ENCODE data around the gene AGAP9.
"Not testable (repeated sequence)": the region's sequence is repeated elsewhere in the genome, so short reads cannot be mapped to it uniquely, and the experiment has no call there.

Gene AGAP9

GRCh38 chr10:47484786-47485185, 38.7 kb downstream of the AGAP9 start:
- not testable (repeated sequence) for H3K9ac ChIP-seq (ENCODE audit: low read length); H3K4me3 ChIP-seq (ENCODE audit: low read depth, low read length); H3K27me3 ChIP-seq (ENCODE audit: control insufficient read depth, insufficient read depth, low read length); H3K4me1 ChIP-seq (ENCODE audit: control insufficient read depth, insufficient read depth, low read length); H3K27ac ChIP-seq (ENCODE audit: low read depth, low read length); H3K9me3 ChIP-seq (ENCODE audit: control insufficient read depth, insufficient read depth, low read depth, low read length); H3K36me3 ChIP-seq (ENCODE audit: control insufficient read depth, insufficient read depth, low read length)

DNA sequence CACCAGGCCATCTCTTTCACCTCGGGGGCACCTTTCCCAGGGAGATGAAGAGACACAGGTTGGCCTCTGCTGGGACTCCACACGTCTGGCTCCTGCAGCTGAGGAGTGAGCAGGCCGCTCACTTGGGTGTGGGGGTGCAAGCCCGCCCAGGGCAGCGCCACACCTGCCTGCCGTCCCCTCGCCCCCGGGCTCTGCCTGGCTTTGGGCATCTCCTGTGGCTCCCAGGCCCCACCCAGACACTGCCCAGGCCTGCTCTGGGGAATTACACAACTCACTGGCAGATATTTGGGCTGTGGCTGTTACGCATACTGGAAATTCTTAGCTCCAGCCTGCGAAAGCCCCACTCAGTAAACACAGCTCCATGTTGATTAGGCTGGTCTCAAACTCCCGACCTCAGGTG, 39.5 kb downstream of the AGAP9 start, which contains the start of gene ANXA8:
ANXA8 (minus strand) TSS at position 193 of the 400 bp plus-strand sequence; CDS start at position 11, 182 bp downstream.
- H3K9ac ChIP-seq (ENCODE audit: low read length); H3K27ac ChIP-seq (ENCODE audit: low read depth, low read length); H3K4me1 ChIP-seq (ENCODE audit: control insufficient read depth, insufficient read depth, low read length); H3K9me3 ChIP-seq (ENCODE audit: control insufficient read depth, insufficient read depth, low read depth, low read length); H3K27me3 ChIP-seq (ENCODE audit: control insufficient read depth, insufficient read depth, low read length); H3K36me3 ChIP-seq (ENCODE audit: control insufficient read depth, insufficient read depth, low read length); H3K4me3 ChIP-seq (ENCODE audit: low read depth, low read length): not testable (repeated sequence)

- not testable (repeated sequence) for H3K9ac ChIP-seq (ENCODE audit: low read length); H3K27me3 ChIP-seq (ENCODE audit: control insufficient read depth, insufficient read depth, low read length); H3K9me3 ChIP-seq (ENCODE audit: control insufficient read depth, insufficient read depth, low read depth, low read length); H3K4me3 ChIP-seq (ENCODE audit: low read depth, low read length); H3K27ac ChIP-seq (ENCODE audit: low read depth, low read length); H3K4me1 ChIP-seq (ENCODE audit: control insufficient read depth, insufficient read depth, low read length); H3K36me3 ChIP-seq (ENCODE audit: control insufficient read depth, insufficient read depth, low read length)
These were observed 41.1 kb downstream of the AGAP9 start for GRCh38 chr10:47482367-47482766.

DNA sequence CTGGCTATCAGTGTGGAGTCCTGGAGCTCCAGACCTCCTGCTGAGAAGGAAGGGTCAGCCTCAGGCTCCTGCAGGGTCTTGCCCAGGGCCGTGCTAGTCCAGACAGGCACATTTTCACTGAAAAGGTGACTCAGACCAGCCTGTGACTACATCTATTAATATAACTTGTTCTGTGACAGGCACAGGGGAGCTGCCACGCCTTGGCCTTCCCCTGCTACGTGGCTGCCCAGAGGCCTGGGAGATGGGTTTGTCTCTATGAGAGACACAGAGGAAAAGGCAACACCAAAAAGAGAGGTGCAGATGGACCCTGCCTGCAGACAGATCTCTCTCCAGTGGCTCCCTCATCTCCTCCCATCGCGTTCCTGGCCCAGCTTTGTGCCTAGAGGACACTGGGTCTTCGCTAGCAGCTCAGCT, 41.7 kb downstream of the AGAP9 start:
- H3K36me3 ChIP-seq (ENCODE audit: control insufficient read depth, insufficient read depth, low read length); H3K4me3 ChIP-seq (ENCODE audit: low read depth, low read length); H3K27ac ChIP-seq (ENCODE audit: low read depth, low read length); H3K4me1 ChIP-seq (ENCODE audit: control insufficient read depth, insufficient read depth, low read length); H3K9me3 ChIP-seq (ENCODE audit: control insufficient read depth, insufficient read depth, low read depth, low read length); H3K27me3 ChIP-seq (ENCODE audit: control insufficient read depth, insufficient read depth, low read length); H3K9ac ChIP-seq (ENCODE audit: low read length): not testable (repeated sequence)

GRCh38 chr10:47481182-47481766, 42.2 kb downstream of the AGAP9 start:
- not testable (repeated sequence) for H3K27me3 ChIP-seq (ENCODE audit: control insufficient read depth, insufficient read depth, low read length); H3K36me3 ChIP-seq (ENCODE audit: control insufficient read depth, insufficient read depth, low read length); H3K9ac ChIP-seq (ENCODE audit: low read length); H3K4me1 ChIP-seq (ENCODE audit: control insufficient read depth, insufficient read depth, low read length); H3K27ac ChIP-seq (ENCODE audit: low read depth, low read length); H3K9me3 ChIP-seq (ENCODE audit: control insufficient read depth, insufficient read depth, low read depth, low read length); H3K4me3 ChIP-seq (ENCODE audit: low read depth, low read length)

DNA sequence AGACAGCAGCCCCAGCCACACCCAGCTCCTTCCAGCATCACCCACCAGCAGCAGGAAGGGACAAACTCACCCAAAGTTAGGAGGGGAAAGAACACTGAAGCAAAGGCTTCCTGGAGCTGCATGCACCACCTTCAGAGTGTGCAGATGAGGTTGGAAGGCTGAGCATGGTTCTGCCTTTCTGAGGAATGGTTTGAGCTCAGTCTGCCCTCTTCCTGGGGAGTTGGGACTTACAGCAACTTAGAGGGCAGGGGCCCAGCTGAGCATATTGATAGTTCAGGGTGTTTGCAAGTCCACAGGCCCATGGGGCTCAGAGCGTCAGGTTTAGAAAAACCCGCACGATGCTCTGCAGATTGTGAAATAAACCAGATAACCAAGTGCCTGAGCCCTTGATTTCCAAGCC, 43.3 kb downstream of the AGAP9 start:
- not testable (repeated sequence) for H3K27ac ChIP-seq (ENCODE audit: low read depth, low read length); H3K9ac ChIP-seq (ENCODE audit: low read length); H3K4me1 ChIP-seq (ENCODE audit: control insufficient read depth, insufficient read depth, low read length); H3K27me3 ChIP-seq (ENCODE audit: control insufficient read depth, insufficient read depth, low read length); H3K4me3 ChIP-seq (ENCODE audit: low read depth, low read length); H3K9me3 ChIP-seq (ENCODE audit: control insufficient read depth, insufficient read depth, low read depth, low read length); H3K36me3 ChIP-seq (ENCODE audit: control insufficient read depth, insufficient read depth, low read length)

DNA sequence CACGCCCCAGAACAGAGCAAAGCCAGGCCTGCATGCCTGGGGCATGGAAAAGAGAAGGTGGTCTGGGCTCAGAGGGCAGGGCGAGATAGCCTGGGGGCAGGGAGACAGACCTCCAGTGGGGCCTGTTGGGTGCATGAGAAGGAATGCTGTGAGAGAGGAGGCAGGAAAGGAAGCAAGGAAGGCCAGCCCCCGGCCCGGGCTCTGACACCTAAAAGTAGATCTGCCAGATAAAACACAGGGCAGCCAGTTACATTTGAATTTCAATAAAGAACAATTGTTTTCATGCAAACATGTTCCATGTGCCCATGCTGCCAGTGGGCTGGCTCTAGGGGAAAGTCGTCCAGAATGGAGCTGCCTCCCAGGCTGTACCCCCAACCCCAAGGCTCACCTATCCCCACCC, 45.3 kb downstream of the AGAP9 start:
- not testable (repeated sequence) for H3K9ac ChIP-seq (ENCODE audit: low read length); H3K9me3 ChIP-seq (ENCODE audit: control insufficient read depth, insufficient read depth, low read depth, low read length); H3K36me3 ChIP-seq (ENCODE audit: control insufficient read depth, insufficient read depth, low read length); H3K27ac ChIP-seq (ENCODE audit: low read depth, low read length); H3K4me1 ChIP-seq (ENCODE audit: control insufficient read depth, insufficient read depth, low read length); H3K4me3 ChIP-seq (ENCODE audit: low read depth, low read length); H3K27me3 ChIP-seq (ENCODE audit: control insufficient read depth, insufficient read depth, low read length)

- H3K9me3 ChIP-seq (ENCODE audit: control insufficient read depth, insufficient read depth, low read depth, low read length); H3K4me1 ChIP-seq (ENCODE audit: control insufficient read depth, insufficient read depth, low read length); H3K9ac ChIP-seq (ENCODE audit: low read length): not testable (repeated sequence)
These were observed 46.4 kb downstream of the AGAP9 start for GRCh38 chr10:47477078-47477477.

GRCh38 chr10:47475101-47475500, 48.3 kb downstream of the AGAP9 start:
- H3K27ac ChIP-seq (ENCODE audit: low read depth, low read length); H3K4me1 ChIP-seq (ENCODE audit: control insufficient read depth, insufficient read depth, low read length); H3K9ac ChIP-seq (ENCODE audit: low read length); H3K4me3 ChIP-seq (ENCODE audit: low read depth, low read length); H3K27me3 ChIP-seq (ENCODE audit: control insufficient read depth, insufficient read depth, low read length); H3K36me3 ChIP-seq (ENCODE audit: control insufficient read depth, insufficient read depth, low read length); H3K9me3 ChIP-seq (ENCODE audit: control insufficient read depth, insufficient read depth, low read depth, low read length): not testable (repeated sequence)

More at GRCh38 chr10:47477078-47477477, 46.4 kb downstream of the AGAP9 start:
- H3K4me3 ChIP-seq (ENCODE audit: low read depth, low read length); H3K36me3 ChIP-seq (ENCODE audit: control insufficient read depth, insufficient read depth, low read length); H3K27ac ChIP-seq (ENCODE audit: low read depth, low read length); H3K27me3 ChIP-seq (ENCODE audit: control insufficient read depth, insufficient read depth, low read length): not testable (repeated sequence)

DNA sequence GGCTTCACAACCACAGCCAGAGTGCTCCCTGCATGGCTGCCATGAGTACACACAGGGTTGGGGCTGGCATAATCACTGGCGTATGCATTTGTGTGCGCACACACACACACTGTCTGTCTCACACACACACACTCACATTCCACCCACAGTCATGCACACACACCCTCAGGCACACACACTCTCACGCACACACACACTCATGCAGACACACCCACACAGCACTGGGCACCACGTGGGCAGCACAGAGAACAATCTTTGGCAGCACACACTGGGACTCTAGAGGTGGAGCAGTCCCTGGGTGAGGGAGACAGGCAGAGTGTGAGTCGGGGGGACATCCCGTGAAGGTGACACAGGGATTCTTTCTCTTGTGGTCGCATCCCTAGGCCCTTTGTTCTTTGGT, 49.9 kb downstream of the AGAP9 start:
- H3K27ac ChIP-seq (ENCODE audit: low read depth, low read length); H3K9ac ChIP-seq (ENCODE audit: low read length); H3K4me1 ChIP-seq (ENCODE audit: control insufficient read depth, insufficient read depth, low read length); H3K36me3 ChIP-seq (ENCODE audit: control insufficient read depth, insufficient read depth, low read length); H3K9me3 ChIP-seq (ENCODE audit: control insufficient read depth, insufficient read depth, low read depth, low read length); H3K4me3 ChIP-seq (ENCODE audit: low read depth, low read length); H3K27me3 ChIP-seq (ENCODE audit: control insufficient read depth, insufficient read depth, low read length): not testable (repeated sequence)

- H3K9ac ChIP-seq (ENCODE audit: low read length); H3K27me3 ChIP-seq (ENCODE audit: control insufficient read depth, insufficient read depth, low read length); H3K27ac ChIP-seq (ENCODE audit: low read depth, low read length); H3K4me3 ChIP-seq (ENCODE audit: low read depth, low read length); H3K36me3 ChIP-seq (ENCODE audit: control insufficient read depth, insufficient read depth, low read length); H3K9me3 ChIP-seq (ENCODE audit: control insufficient read depth, insufficient read depth, low read depth, low read length); H3K4me1 ChIP-seq (ENCODE audit: control insufficient read depth, insufficient read depth, low read length): not testable (repeated sequence)
These were observed 50.8 kb downstream of the AGAP9 start for GRCh38 chr10:47472647-47473046.

DNA sequence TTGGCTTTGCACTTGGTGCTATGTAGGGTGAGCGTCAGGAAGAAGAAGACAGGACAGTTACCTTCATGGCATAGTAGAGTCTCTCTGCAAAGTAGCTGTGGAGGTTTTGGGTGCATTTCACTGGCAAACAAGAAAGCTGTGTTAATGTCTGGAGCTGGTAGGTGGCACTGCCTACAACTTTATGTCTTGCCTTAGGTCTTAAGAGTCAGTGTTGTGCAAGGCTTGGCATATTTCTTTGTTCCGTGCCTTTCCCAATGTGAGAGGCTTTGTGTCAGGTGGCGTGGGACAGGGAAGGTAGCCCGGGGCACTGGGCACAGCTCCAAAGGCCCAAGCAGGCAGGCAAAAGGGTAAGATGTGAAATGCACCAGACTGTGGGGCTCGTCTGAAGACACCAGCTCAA, 51.4 kb downstream of the AGAP9 start:
- not testable (repeated sequence) for H3K27me3 ChIP-seq (ENCODE audit: control insufficient read depth, insufficient read depth, low read length); H3K4me3 ChIP-seq (ENCODE audit: low read depth, low read length); H3K36me3 ChIP-seq (ENCODE audit: control insufficient read depth, insufficient read depth, low read length); H3K27ac ChIP-seq (ENCODE audit: low read depth, low read length); H3K9me3 ChIP-seq (ENCODE audit: control insufficient read depth, insufficient read depth, low read depth, low read length); H3K4me1 ChIP-seq (ENCODE audit: control insufficient read depth, insufficient read depth, low read length); H3K9ac ChIP-seq (ENCODE audit: low read length)

Measured in HUES6 (cell line).